ENCODE results near the gene TUB.

TUB gene

DNA sequence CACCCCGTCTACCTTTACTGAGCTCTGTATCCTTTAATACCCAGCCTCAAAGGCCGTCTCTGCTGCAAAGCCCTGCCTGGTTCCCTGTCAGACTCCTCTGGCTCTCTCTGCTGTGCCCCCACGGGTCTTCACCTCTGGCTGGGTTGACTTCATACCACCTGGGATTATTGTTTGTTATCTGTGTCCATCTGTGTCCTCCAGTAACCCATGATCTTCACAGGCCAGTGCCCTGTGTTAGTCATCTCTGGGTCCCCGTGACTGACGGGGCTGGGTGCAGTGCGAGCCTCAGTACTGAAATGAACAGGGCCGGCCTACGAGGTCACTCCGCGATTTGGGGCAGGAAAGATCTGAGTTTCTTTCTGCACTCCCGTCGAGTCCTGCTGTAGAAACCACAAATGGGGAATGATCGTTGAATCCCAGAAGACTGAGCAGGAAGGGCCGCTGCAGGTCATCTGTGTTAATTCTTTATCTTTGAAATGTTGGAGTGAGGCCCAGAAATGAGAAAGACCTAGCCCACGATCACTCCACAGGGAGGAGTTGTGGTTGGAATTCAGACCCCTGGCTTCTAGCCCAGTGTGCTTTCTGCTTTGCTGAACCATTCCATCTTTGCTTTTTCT lies 12.3 kb upstream of the TUB start:
- DNase-seq (ENCODE audit: low read depth, low spot score), result peak; percentile 65

DNA sequence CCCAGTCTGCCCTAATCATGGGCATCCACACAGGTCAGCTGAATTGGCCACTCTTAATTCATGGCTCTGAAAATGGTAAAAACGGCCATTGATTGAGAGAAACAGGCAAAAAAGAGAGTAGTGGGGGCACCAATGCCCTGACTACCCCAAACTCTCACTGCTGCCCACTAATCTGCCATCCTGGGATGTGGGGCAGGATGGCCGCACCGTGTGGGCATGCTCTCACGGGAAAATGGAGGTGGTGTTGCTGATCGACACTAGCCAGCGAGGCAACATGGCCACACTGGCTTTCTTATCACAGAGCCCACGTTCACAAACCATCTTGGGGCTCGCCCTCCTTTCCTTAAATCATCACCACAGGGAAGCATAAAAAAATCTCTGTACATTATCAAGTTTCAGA lies 11.2 kb upstream of the TUB start:
- no peak for DNase-seq (ENCODE audit: low read depth, low spot score)

DNA sequence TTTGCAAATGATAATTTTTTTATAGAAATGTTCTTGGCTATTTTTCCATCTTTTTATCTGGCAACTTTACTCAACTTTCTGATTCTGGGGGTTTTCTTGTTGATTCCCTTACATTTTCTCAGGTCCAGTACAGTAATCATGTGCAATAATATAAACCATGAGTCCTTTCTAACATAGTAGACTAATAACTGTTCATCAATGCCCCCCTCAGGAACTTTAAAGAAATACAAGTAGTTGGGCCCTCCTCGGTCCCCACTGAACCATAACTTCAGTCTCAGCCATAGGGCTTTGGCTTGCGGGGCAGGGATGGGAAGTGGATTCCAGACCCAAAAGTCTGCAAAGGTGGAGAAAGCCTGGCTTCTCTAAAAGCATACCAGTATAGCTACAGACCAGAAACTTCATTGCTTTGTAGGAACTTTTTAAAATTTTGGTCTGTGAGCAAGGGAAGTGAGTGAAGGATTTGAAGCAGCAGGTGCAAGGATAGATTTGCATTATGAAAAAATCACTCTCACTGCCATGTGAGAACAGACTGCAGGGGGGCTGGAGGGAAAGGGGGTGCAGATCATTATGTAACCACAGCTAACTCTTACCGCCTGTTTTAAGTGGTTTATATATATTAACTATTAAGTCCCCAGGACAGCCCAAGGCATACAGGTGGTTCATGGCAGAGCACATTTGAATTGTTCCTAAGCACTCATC lies 10.4 kb upstream of the TUB start:
- no peak for DNase-seq (ENCODE audit: low read depth, low spot score)

DNA sequence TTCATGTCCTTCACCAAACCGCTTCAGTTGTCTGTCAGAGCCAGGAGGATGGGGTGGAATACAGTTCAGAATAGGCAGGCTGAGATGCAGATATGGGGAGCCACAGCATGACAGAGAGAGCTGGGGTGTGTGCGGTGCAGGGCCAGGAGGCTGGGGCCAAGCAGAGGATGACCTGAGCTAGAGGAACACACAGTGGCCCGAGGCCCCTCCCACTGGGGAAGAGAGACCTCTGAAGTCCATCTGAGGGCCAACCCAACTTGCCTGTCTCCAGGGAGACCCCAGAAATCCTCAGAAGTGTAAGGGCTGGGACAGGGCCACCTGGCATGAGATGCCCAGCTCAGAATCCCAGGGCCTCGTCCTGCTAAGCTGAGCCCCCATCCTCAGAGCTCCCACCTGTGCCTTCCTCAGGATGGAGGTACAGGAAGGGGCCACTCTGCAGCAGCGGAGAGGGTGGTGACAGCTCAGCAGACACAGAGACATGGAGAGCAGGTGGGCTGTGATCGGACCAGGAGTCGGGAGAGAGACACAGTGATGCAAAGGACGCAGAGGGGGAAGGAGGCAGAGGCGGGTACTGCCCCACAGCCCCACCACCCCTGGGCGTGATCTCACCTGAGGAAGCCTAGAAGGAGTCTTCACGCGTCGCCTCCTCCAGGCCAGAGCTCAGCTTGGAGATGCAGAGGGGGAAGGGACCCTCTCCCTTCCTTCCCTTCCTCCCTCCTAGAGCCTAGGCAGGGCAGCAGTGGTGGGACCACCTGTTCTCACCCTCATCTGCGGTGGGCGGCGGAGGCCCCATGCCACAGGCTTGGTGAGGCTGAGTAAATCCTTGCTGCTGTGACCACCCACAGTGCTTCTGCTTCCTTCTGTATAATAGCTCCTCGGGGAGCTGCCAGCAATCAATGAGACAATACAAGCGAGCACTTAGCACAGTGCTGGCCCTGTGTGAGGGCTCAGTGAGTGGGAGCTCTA lies 9.1 kb upstream of the TUB start:
- DNase-seq (ENCODE audit: low read depth, low spot score), result no peak

DNA sequence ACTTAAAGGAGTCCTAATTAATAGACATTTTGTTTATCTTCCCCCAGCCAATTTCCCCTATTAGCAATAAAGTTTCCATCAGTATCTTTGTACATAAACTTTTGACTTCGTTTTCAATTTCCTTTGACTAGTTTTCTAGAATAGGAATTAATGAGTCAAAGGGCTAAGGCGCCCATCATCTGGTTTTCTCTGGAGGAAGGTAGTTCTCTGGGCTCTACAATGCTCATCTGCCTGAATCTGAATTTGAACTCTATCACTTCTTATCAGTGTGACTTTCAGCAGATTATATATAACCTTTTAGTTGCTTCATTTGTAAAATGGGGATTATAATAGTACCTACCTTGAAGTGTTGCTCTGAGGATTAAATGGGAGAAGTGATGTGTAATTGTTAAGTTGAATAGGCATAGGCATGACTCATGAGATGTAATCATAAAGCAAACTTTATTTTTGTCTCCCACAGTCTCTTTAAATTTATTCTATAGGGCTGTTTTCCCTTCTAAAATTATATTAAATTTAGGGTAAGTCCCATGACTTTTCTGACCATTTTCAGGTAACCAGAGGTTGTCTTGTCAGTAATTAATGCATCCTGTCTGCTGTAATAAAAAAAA lies 5.8 kb upstream of the TUB start:
- no peak for DNase-seq (ENCODE audit: low read depth, low spot score)

DNA sequence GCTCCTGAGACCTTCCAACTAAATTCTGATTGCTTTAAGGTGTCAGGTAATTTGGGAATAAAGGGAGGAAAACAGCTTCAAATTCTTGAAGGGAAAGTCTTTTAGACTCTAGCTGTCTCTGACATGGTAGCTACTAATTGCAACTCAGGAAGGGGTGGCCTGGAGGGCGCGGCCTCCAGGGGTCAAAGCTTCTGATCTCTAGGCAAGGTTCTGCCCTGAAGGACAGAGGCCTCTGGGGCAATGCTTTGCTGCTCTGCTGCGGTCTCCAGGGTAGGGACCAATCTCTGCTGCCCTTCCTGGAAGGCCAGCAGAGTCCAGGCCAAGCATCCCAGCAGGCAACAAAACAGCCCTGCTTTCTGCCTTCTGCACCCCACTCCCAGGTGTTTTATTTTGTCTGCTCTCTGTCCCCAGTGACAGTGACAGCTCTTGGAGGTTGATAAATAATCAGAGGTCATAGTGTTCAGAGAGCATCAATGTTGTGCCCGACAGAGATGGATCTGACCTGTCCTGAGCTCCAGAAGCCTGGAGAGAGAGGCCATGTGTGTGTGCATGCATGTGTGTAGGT lies 1.8 kb upstream of the TUB start:
- no peak for DNase-seq (ENCODE audit: low read depth, low spot score)

DNA sequence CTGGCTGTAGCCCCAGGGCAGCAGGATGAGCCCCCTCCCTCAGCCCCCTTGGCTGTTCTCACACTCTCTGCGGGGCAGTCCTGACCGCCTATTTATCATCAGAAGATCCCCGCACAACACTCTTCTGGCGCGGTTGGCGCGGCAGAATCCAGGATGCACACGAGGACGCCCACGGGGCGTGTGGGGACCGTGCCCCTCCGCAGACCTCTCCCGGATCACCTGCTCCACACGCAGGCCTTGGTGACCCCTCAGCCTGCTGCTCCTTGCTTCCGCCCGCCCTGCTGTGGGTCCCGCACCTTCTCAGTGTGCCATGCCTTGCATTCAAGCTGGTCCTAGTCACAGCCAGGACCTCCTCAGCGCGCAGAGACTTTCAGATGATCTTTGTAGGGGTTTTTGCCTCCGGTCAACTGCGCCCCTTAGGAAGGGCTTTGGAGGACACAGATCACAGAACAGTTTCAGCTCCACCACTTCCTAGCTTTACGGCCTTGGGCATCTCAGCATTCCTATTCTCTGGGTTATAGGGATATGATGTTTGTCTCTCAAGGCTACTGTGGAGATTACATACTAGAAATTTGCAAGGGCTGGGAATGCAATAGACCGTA lies 841 bp upstream of the TUB start:
- DNase-seq (ENCODE audit: low read depth, low spot score), result no peak

DNA sequence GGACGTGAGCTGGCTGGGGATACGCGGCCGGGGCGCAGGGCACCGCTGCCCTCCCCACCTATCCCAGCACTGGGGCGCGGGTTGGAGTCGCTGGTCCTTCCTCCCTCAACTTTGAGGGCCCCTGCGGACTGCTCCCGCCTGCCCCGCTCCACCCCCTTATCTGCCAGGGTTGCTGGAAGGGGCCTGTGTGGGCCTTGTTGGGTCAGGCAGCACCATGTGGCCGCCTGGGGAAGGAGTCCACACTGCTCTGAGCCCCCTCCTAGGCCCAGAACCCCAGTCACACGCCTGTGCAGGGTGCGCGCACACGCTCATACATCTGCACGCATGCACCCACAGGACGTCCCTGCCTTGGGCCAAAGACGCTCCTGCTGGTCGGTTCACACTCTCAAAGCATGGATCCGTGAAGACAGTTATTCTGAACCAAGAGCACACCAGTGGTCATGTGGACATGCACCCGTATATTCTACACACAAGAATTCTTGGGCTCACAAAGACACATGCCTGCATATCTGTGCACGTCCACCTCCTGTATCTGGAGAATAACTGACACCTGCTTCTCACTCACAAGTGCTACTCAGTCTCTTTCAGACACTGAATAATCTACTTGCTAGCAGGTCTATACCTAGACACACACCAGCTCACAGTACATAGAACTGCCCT lies 710 bp downstream of the TUB start:
- DNase-seq (ENCODE audit: low read depth, low spot score), result no peak

DNA sequence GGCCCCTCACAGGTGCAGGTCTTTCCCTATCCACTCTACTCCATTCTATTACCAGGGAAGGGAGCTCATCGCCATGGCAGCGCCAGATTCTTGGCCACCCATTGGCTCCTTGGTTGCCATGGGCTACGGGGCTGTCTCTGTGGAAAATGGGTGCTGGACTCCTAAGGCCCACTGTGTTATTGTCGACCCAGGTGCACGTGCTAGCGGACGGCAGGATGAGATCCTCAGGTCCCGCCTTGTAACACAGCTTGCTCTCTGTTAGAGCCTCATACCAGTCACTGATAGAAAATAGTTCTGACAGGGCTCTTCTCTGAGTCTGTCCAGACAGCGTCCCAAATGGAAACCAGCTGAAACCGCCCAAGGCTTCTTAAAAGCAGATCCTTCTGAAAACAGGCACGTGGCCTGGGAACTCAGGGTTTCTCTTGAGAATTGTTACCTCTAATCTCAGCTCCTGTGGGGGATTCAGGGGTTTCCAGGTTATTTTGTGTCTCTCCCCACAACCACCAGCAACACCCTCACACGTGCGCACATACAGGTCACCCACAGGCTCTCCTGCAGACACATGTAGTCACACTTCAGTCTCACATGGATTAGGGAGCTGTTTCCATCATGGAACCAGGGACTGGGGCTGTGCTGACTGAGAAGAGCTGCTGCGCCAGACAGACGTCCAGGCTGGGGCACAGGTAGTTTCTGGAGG lies 1.5 kb downstream of the TUB start:
- DNase-seq (ENCODE audit: low read depth, low spot score), result no peak

DNA sequence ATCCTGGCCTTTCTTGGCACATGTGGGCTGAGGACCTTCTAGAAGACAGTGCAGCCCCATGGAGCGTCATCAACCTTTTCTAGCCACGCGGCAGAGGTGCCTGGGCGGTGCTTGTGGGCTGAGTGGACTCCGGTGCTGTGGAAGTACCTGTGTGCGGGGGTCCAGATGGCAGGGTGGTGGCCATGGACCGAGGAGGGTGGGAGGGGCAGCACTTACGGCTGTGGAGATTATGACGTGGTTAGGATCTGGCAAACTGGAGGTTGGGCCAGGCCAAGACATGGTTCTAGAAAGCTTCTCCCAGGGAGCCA lies 2.0 kb downstream of the TUB start:
- no peak for DNase-seq (ENCODE audit: low read depth, low spot score)

DNA sequence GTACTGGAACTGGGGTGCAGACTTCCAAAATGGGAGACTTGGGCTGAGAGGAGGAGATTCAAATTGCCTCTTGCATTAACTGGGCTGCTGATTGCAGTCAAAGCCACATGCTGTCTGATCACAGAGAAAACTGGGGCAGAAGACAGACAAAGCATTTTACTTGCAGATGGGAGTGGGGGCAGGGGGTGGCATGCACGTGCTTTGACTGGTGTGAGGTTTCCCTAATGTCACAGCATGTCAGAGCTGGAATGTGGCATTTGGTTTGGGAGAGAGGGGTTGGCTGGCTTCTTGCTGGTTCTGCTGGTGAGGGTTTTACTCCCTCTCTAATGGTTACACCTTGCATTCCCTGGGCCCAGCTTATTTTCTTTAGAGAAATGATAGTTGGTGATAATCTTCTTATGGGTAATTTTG lies 2.9 kb downstream of the TUB start:
- DNase-seq (ENCODE audit: low read depth, low spot score), result no peak

DNA sequence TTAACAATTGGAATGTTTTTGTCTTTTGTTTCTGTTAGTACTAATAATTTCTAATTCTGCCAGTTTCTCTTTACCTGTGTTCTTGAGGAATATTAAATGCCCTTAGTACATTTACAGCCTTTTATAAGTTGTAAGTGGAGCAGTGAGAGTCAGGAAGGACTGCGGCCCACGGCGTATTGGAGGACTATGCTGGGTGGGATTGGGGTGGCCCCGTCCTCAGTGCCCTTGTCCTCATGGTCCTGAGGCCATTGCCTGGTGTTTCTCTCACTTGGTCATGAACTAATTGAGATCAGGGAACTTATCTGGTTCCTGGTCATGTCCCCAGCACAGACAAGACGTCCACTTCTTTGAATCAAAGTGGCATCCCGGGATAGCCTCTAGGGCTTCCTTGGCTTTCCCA lies 3.3 kb downstream of the TUB start:
- no peak for DNase-seq (ENCODE audit: low read depth, low spot score)

DNA sequence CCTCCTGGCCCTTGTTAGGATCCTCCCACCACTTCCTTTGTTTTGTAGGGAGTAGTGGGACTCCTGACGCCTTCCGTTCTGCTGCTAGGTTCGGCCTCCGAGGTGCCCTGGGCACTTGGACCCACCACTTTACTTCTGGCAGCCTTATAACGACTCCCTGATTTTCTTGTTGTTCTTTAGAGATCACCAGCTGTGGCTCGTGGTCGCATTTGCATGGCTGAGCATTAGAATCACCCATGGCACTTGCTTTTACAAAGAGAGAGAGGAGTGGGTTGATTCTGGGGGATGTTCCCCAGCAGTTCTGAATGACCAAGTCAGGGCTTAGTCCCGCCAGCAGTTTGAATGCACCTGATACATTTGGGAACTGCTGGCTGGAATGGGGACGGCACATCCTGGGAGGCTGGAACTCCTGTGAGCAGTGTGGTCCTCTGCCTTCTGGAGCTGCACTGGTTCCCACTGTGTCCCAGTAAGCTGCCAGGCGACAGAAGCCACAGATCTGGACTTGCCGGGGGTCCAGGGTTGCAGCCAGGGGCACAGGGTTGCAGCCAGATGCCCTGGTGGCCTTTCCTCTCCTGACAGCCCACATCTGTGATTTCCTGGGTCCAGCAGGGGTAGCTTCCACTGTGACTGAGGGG lies 4.1 kb downstream of the TUB start:
- DNase-seq (ENCODE audit: low read depth, low spot score), result no peak

DNA sequence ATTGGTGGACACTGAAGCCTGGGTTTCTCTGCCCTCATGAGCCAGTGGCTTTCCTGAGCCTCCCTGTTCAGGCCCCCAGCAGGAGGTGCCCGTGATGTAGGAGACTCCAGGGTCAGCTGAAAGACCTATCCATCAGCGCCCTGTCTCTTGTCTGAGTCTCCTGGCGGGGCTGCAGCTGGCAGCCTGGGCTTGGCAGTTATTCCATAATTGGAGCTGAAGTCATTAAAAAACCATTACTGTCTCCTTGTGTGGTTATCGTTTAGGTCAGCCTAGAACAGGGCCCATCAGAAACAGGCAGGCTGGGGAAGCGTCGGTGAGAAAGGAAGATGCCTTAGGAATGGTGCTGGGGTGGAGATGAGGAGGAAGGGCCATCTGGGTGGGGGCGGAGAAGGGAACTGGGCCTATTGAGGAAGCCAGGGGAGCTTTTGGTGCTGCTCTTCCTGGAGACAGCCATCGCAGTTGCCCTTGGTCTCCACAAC lies 5.0 kb downstream of the TUB start:
- no peak for DNase-seq (ENCODE audit: low read depth, low spot score)

DNA sequence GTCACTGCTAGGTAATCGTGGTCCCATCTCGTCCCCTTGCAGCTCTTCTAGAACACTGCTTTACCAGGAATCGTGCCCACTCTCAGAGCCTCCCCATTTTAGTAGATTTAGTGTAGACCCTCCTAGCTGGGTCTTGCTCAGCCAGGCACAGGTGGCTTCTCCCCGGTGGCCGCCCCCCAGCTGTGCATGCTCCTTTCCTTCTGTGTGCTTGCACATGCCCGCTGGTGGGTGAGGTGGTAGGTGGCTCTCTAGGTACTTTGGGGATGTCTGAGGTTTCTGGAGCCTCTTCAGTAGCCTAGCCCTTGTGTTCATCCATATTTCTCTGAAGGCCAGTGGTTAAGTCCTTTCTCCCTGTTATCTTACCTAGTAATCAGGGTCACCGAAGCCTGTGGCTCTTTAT lies 5.6 kb downstream of the TUB start:
- DNase-seq (ENCODE audit: low read depth, low spot score), result no peak

DNA sequence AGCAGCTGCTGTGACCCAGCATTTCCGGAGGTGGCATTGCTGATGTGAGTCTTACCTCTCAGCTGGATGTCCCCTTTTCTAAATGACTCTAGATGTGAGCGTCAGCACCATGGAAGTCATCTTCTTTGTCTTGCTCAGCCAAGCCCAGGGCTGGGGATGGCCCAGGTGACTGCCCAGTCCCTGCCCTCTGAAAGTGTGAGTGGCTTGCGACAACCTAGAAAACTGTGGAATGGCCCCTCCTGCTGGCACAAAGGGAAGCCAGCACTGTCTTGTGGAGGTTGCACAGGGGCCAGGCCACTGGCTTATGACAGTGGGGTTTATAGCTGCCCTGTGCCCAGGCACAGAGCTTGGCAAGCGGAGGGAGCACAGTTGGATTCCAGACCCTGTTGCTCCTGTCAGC lies 6.2 kb downstream of the TUB start:
- DNase-seq (ENCODE audit: low read depth, low spot score), result no peak

DNA sequence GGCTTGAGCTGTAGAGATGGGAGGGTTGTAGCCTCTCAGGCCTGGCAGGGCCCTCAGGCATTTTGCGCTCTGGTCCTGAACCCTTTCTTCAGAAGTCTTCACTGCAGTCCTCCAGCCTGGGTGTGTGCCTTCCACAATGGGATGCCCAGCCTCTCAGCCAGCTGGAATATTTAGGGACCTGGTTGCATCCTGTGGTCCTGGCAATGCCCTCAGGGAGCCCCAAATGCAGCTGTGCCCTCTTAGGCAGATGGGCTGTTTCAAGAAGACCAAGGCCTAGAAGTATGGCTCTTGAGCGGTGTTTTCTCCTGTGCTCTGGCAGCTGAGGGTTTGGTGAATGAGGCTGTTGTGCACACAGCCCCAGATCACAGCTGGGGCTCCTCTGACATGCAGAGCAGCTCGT lies 6.7 kb downstream of the TUB start:
- no peak for DNase-seq (ENCODE audit: low read depth, low spot score)

DNA sequence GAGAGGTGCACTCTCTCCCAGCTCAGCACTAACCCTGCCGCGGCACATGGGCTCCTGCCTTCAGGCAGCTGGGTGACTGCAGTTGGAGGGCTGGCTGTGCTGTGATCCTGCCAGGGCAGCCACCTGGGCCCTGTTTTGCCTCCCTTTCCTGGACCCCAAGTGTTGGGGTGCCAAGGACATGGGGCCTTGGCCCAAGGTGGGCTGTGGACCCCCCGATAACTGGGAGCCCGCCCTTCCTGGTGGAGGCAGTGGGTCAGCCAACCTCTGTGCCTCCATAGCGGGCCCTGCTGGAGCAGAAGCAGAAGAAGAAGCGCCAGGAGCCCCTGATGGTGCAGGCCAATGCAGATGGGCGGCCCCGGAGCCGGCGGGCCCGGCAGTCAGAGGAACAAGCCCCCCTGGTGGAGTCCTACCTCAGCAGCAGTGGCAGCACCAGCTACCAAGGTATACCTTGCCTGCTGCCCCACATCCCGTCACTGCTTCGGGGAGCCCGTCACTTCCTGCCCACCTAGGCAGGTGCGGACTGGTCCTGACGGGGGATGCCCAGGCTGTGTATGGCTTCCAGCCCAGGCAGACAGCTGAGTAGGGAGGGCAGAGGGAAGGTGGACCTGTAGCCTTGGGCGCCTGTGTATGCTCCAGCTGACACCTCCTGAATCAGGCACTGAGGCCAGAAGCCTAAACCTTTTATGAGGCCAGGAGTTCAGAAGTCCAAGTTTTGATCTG lies 8.9 kb downstream of the TUB start:
- no peak for DNase-seq (ENCODE audit: low read depth, low spot score)

DNA sequence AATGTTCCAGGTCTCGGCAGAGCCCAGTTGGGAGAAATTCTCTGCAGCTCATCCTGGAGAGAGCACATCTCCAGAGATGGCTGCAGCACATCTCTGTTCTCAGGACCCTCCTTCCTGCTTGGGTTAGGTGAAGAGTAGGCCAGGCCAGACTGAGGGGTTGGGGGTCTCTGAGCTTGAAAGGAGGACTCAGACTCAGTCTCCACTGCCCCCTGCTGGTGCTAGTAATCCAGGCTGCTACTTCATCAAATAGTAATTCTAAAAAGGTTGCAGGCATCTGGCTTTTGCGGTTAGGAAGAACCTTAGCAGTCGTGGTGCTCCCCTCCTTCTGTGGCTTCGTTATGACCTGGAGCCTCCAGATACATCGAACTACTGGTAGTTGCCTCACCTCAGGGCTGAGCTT lies 9.7 kb downstream of the TUB start:
- no peak for DNase-seq (ENCODE audit: low read depth, low spot score)

Measured in brain pericyte (primary cell).